ENCODE data around the gene ZNF69.
"Not testable (repeated sequence)": the region's sequence is repeated elsewhere in the genome, so short reads cannot be mapped to it uniquely, and the experiment has no call there.

ZNF69 gene

DNA sequence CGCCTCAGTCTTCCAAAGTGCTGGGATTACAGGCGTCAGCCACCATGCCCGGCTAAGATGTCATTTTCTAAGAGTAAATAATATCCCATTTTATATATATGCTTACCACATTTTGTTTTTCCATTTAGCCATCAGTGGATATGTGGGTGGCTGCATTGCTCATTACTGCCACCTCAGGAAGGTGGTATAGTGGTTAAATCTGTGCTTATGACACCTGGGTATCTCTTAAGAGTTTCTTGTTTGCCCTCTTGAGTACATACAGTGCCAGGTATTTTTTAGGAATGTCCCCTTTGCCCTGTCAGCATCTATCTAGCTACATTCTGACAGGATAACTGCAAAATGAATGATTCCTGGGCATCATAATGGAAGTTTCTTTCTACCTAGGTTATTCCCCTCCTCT is 14.6 kb downstream of the ZNF69 start:
- DNase-seq, result no peak

DNA sequence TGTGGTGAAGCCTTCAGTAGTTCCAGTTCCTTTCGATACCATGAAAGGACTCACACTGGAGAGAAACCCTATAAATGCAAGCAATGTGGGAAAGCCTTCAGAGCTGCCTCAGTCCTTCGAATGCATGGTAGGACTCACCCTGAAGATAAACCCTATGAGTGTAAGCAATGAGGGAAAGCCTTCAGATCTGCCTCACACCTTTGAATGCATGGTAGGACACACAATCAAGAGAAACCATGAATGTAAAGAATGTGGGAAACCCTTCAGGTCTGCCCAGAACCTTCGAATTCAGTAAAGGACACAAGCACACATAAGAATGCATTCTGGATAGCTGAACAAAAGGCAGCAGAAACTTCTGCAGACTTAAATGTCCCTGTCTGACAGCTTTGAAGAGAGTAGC is 18.3 kb downstream of the ZNF69 start:
- no peak for DNase-seq

DNA sequence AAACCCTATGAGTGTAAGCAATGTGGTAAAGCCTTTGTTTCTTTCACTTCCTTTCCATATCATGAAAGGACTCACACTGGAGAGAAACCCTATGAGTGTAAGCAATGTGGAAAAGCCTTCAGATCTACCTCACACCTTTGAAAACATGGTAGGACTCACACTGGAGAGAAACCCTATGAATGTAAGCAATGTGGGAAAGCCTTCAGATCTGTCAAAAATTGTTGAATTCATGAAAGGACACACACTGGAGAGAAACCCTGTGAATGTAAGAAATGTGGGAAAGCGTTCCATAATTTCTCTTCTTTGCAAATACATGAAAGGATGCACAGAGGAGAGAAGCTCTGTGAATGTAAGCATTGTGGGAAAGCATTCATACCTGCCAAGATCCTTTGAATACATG is 24.4 kb downstream of the ZNF69 start:
- DNase-seq, result not testable (repeated sequence)

DNA sequence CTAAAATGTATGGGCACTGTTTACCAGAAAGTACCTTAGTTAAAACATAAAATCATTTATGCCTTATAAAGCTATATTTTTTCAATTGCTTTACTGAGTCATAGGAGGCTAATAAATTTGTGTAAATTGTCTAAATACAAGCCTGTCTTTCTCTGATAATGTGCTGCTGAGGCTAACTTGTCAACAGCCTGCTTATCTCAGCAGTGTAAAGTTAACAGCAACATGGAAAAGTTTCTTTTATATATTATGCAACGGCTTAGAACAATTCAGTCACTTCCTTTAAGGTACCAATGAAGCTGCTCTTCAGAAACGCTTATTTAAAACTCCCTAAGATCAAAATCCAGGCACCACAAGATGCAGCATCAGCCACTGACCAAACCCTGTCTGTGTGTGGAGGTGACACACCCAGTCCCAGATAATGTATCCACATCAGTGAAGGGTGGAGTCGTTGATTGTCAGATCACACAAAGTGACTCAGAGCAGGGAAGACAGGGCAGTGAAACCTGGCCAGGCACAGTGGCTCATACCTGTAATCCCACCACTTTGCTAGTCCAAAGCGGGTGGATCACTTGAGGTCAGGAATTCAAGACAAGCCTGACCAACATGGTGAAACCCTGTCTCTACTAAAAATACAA is 27.0 kb downstream of the ZNF69 start:
- DNase-seq, result not testable (repeated sequence)

DNA sequence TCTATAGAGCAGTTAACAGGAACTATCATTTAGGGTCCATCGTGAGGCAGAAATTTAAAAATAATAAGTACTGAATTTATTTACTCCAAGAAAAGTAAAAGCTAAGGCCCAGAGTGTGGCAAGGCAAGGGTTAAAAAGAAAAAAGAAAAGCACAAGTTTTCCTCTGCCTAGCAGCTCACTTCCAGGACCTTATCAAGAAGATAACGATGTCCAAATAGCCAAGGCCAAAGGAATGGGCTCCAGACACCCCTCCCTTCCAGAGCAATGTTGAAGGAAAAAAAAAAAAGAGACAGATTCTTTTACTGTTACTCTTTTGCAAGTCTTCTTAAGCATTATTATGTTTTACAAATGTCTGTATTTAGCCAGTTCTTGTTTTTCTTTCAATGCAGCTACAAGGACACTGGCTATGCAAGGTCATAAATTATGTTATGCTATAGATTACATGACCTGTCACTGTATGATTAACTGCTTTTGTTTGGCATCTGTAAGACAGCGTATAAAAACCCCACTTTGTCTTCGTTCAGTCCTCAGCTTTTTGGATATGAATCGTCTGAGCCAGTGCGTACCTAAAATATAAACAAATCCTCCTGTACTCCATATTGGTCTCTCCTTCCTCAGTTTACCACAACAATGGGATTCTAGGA is 34.4 kb downstream of the ZNF69 start:
- DNase-seq, result no peak

DNA sequence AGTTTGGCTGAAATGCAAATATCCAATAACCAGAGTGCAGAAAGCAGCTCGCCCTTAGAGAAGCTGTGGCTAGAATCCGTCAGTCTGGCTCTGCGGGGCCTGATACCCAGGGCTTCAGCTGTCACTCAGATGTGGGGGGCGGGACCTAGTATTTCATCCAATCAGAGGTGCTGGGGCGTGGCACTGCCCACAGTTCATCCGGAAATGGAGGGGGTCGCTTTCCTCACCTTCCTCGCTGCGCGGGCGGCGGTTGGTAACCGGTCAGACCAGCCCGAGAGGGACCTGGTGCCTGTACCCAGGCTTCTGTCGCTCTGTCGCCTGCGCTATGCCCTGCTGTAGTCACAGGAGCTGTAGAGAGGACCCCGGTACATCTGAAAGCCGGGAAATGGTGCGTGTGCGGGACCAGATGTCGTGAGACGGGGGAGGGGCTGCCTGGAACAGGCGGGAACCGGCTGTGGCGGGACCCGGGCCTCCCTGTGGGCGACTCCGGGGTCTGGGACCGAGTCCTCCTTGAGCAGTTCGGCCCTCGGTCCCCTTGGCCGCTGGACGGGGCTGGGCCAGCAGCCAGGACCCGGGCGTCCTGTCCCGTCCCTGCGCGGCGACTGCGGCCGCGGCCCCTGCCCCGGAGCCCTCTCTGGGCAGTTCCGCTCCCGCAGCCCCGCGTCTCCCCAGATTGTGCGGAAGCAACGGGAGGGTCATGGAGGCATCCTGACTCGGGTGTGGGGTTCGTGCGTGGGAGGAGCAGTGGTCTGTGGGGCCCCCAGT is 37.5 kb downstream of the ZNF69 start, which contains the start of gene ZNF700:
TSS of gene ZNF700 (plus strand) at position 222 of the 765 bp plus-strand sequence. CDS start at position 326, 104 bp downstream.
- DNase-seq, result peak; percentile 92

DNA sequence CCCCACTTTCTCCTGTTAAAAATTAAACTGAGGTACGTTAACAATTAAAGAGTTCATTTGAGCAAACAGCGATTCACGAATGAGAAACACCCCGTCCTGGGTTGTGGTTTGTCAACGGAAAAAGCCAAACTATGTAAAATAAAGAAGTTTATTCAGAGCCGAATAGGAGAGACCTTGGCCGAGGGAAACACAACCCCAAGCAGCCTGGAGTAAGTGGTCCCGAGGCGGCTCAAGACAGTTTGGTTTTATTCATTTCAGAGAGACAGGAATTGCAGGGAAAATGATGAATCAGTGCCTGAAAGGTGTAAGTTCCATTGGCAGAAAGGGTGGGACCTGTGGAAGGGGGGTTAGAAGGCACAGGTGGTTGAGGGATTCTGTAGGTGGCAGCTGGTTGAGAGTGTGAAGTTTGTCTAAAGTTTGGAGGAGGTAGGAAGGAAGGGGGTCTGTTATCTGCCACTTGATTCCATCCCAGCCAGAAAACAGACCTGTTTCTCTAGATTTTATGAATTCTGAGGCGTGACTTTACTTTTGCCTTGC is 38.1 kb downstream of the ZNF69 start:
- not testable (repeated sequence) for DNase-seq

DNA sequence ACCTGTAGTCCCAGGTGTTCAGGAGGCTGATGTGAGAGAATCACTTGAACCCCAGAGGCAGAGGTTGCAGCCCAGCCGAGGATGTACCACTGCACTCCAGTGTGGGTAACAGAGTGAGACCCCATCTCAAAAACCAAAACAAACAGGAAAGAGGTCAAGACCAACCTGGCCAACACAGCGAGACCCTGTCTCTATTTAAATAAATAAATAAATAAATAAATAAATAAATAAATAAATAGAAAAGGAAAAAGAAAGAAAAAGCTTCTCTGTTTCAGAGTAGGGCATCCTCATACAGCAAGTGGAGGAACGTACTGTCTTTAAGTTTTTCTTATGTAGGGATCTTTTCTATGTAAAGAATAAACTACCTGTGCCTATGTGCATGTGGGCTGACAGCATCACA is 39.6 kb downstream of the ZNF69 start:
- no peak for DNase-seq

DNA sequence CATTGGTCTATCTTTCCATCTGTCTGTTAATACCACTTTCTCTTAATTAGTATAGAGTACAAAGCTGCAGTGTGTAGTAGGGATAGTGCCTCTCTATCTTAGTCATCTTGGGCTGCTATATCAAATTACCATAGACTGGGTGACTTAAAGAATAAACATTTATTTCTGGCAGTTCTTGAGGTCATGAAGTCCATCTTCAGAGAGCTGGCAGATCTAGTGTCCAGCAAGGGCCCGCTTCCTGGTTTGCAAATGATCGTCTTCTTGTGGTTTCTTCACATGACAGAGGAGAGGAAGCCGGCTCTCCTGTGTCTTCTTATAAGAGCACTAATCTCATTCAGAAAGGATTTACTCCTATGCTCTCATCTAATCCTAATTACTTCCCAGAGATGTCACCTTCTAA is 43.5 kb downstream of the ZNF69 start:
- DNase-seq, result no peak

DNA sequence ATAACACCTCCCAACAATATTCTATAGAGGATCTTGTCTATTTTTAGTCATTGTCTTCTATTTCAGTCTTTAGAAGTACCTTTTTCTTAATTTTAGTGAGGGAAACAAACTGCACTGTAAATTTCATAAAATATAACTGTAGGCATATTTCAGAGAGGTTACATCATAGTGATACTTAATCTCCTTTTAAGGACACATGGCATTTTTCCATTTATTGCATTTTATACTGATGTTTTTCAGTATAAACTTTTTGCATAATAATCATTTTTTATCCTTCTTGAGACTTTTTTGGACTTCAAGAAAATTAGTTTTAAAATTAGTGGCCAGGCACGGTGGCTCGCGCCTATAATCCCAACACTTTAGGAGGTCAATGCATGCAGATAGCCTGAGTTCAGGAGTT is 43.9 kb downstream of the ZNF69 start:
- DNase-seq, result no peak

DNA sequence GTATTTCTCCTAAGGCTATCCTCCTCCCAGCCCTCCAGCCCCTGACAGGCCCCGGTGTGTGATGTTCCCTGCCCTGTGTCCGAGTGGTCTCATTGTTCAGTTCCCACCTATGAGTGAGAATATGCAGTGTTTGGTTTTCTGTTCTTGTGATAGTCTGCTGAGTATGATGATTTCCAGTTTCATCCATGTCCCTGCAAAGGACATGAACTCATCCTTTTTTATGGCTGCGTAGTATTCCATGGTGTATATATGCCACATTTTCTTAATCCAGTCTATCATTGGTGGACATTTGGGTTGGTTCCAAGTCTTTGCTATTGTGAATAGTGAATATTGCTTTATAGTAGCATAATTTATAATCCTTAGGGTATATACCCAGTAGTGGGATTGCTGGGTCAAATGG is 48.2 kb downstream of the ZNF69 start:
- not testable (repeated sequence) for DNase-seq

DNA sequence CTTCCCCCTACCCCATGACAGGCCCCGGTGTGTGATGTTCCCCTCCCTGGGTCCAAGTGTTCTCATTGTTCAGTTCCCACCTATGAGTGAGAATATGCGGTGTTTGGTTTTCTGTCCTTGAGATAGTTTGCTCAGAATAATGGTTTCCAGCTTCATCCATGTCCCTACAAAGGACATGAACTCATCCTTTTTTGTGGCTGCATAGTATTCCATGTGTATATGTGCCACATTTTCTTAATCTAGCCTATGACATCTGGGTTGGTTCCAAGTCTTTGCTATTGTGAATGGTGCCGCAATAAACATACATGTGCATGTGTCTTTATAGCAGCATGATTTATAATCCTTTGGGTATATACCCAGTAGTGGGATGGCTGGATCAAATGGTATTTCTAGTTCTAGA is 50.8 kb downstream of the ZNF69 start:
- DNase-seq, result not testable (repeated sequence)

DNA sequence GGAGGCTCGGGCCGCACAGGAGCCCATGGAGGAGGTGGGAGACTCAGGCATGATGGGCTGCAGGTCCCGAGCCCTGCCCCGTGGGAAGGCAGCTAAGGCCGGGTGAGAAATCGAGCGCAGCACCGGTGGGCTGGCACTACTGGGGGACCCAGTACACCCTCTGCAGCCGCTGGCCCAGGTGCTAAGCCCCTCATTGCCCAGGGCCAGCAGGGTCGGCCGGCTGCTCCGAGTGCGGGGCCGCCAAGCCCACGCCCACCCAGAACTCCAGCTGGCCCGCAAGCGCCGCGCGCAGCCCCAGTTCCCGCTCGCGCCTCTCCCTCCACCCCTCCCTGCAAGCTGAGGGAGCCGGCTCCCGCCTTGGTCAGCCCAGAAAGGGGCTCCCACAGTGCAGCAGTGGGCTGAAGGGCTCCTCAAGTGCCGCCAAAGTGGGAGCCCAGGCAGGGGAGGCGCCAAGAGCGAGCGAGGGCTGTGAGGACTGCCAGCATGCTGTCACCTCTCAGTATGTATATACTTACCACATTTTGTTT is 53.8 kb downstream of the ZNF69 start:
- DNase-seq, result not testable (repeated sequence)

DNA sequence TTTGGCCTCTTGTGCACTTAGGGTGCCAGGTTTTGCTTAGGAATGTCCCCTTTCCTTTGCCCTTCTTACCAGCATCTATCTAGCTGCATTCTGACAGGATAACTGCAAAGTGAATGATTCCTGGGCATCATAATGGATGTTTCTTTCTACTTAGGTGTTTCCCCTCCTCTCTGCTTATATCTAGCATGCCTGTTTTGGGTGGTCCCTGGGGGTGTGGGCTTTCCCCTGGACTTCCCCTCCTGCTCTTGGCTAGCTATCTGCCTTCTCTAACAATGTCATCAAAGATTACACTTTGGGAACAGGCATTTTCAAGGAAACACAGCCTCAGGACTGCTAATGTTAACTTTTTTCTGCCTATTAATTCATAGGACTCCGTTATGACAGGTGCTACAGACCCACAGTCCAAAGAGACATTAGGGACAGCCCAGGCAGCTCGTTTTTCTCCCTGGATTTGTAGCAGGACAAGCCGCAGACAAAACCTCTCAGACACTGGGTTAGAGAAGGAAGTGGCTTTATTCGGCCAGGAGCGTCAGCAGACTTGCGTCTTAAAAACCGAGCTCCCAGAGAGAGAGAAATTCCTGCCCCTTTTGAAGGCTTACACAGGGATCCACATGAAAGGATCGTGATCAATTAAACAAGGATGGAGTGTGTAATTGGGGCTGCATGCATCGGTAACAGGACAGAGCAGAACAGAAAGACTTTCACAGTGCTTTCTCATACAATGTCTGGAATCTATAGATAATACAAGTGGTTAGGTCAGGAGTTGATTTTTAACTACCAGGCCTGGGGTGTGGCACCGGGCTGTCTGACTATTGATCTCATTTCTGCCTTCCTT is 54.6 kb downstream of the ZNF69 start:
- no peak for DNase-seq

DNA sequence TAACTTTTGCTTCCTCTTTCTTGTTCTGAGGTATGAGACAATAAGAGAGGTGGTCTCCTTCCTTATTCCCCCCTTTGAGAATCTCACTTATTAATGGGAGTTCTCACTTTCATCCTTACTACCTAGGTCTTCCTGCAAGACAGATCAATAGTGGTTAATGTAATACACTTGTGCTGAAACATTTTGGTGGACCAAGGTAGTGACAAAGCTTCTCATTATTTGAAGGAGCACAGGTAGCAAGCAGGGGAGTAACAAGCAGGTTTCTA is 55.2 kb downstream of the ZNF69 start:
- no peak for DNase-seq

DNA sequence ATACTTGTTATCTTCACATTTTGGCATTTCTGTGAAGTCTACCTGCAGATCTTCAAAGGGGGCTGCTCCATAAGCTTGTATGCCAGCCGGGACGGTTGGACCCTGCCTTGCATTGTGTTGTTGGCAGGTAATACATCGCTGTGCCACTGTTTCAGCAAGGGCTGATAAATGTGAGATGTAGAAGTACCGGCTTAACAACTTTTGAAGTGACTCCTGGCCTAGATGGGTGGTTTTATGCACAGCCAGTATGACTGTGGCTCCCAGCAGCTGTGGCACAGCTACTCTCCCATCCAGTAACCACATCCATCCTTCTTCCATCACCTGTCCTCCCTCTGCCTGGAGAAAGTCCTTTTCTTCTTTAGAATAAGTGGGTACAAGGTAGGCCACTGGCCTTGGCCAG is 57.1 kb downstream of the ZNF69 start:
- DNase-seq, result no peak

DNA sequence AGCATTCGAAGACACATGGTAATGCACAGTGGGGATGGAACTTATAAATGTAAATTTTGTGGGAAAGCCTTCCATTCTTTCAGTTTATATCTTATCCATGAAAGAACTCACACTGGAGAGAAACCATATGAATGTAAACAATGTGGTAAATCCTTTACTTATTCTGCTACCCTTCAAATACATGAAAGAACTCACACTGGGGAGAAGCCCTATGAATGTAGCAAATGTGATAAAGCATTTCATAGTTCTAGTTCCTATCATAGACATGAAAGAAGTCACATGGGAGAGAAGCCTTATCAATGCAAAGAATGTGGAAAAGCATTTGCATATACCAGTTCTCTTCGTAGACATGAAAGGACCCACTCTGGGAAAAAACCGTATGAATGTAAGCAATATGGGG is 61.1 kb downstream of the ZNF69 start:
- DNase-seq, result no peak

DNA sequence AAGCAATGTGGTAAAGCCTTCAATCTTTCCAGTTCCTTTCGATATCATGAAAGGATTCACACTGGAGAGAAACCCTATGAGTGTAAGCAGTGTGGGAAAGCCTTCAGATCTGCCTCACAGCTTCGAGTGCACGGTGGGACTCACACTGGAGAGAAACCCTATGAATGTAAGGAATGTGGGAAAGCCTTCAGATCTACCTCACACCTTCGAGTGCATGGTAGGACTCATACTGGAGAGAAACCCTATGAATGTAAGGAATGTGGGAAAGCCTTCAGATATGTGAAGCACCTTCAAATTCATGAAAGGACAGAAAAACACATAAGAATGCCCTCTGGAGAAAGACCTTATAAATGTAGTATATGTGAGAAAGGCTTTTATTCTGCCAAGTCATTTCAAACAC is 61.6 kb downstream of the ZNF69 start:
- DNase-seq, result no peak

DNA sequence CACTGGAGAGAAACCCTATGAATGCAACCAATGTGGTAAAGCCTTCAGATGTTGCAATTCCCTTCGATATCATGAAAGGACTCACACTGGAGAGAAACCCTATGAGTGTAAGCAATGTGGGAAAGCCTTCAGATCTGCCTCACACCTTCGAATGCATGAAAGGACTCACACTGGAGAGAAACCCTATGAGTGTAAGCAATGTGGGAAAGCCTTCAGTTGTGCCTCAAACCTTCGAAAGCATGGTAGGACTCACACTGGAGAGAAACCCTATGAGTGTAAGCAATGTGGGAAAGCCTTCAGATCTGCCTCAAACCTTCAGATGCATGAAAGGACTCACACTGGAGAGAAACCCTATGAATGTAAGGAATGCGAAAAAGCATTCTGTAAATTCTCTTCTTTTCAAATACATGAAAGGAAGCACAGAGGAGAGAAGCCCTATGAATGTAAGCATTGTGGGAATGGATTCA is 62.1 kb downstream of the ZNF69 start:
- DNase-seq, result not testable (repeated sequence)

DNA sequence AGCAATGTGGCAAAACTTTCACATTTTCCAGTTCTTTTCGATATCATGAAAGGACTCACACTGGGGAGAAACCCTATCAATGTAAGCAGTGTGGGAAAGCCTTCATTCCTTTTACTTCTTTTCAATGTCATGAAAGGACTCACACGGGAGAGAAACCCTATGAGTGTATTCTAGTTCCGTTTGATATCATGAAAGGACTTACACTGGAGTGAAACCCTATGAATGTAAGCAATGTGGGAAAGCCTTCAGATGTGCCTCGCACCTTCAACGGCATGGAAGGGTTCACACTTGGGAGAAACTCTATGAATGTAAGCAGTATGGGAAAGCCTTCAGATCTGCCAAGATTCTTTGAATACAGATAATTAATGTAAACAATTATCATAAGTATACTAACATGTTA is 62.7 kb downstream of the ZNF69 start:
- DNase-seq, result no peak

Measured in fibroblast of skin of abdomen (primary cell).